ENCODE measurements around the gene IGF2.

The IGF2 gene

GRCh38 chr11:2122222-2122906 lies 16.8 kb downstream of the IGF2 start:
- no peak for DNase-seq

DNA sequence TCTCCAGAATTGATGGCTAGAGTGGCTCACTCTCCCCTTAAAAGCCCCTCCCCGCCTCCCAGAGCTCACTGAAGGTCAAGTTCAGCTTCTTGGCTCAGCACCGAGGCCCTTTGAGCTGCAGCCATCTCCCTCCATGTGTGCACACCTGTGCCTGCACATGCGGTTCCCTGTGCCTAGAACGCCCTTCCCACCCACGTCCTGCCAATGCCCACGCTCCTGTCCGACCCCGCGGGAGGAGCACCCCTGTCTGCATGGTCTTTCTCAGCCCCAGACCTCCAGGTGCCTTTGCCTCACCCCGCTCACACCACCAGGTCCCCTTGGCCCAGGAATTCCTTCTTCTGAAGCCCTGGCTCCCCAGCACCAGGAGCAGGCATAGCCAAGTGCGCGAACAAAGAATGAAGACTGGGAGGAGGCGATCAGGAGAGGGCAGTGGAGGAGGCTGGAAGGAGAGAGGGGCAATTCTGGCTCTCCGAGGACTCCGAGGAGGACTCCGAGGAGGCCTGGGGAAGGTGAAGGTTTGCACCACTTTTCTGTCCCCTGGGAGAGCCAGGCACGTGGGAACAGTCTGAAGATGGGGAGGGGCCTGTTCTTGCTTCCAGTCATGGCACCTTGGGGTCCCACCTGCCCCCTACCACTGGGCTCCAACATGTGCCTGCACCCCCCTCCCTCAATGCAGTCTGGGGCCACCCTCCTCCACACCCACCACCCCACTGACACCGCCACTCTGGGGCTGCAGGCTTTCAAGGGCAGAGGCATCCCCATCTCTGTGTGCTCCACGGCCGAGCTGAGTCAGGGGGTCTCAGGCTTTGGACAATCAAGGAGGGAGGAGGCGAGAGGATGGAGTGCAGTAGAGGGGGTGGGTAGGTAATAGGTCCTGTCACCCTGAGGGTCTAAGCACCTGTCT lies 17.7 kb downstream of the IGF2 start:
- DNase-seq, result no peak

DNA sequence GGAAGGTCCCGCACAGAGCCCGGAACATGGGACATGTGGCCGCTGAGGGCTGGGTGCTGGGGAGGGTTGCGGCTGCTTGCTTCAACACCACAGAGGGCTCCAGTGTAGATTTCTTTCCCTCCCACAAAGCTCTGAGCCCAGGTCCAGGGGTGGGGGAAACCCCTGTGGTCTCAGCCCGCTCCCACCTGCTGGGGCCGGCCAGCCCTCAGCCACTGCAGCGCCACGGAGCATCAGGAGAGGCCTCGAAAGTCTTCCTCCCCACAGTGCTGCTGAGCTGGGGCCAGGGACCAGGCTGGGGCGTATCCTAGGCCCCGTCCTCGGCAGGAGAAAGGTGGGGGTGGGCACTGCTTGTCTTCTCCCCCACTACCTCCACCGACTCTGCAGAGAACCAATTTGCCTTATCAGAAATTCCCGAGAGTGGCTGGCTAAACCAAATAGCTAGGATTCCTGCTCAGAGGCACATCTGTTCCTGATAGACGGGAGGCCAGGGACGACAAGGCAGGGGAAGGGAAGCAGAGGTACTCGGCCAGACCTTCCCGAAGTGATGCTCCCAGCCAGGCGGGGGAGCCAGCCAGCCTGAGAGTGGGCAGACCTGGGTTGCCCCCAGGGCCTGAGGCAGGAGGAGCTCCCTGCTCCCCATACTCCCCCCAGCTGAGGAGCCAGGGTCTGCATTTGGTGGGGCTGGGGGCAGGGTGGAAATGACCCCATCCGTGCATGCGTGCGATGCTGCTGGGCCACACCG lies 18.7 kb downstream of the IGF2 start:
- DNase-seq, result no peak

DNA sequence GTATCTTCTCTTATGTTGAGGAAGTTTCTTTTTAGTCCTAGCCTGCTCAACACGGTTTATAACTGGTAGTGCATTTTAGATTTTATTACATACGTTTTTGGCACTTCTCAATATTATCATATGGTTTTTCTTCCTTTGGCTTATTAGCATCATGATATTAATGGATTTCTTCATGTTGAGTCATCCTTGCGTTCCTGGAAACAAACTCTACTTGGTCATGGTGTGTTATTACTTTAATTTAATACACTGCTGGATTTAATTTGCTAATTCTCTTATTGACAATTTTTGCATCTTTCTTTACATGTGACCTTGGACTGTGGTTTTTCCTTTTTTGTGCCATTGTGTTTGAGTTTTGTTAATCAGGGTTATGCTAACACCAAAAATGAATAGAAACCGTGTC lies 20.5 kb downstream of the IGF2 start:
- no peak for DNase-seq

- no peak for DNase-seq
Measured at GRCh38 chr11:2116680-2117079, 22.5 kb downstream of the IGF2 start.

DNA sequence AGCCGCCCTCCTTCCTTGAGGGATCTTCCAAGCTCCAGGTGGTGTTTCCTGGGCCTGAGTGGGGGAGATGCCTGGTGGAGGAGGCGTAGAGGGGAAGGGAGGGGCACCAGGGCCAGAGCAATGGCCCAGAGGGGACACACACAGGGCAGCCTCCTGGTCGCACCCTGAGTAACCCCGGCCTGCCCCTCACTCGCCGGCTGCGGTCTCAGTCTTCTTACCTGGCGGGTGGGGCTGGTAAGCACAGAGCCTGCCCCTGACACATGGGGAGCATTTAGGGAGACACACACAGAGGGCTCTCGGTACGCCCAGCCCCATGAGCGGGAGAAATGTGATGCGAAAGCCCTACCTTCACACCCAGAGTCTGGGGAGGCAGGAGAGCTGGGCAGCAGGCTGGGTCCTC lies 23.9 kb downstream of the IGF2 start:
- no peak for DNase-seq

DNA sequence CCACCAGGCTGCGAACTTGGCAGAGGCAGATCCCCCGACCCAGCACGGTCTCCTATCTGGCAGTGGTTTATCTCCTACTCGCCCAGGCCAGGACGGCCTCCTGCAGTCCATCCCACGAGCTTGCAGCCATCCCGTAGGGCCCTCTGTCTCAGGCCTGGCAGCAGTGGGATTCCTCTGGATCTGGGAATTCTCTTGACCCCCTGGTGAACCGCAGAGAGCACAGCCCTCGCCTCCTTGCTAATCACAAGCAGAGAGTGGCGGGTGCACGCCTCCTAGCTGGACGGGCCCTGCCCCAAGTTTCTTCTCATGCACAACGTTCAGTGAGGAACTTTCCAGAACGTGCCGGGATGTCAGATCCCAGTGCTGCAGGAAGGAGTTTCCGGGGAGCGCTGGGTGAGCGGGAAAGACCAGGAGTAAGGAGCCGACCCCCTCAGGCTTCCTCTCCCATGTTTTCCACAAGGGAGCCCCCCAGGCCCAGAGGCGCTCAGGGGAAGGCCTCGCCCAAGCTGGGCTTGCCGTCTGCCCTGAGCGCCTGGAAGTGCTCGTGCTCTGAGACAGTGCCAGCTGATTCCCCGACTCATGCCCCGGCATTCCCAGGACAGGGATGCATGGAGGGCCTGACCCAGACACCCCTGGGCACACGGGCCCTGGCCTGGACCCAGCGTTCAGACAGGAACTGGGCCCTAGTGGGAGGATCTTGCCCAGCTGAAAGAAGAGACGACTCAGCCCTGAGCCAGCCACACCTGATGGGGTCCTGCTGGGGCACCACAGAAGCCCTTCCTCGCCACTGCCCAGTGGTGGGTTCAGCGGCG lies 24.6 kb downstream of the IGF2 start:
- no peak for DNase-seq

- no peak for DNase-seq
Measured at GRCh38 chr11:2113776-2114175, 25.4 kb downstream of the IGF2 start.

DNA sequence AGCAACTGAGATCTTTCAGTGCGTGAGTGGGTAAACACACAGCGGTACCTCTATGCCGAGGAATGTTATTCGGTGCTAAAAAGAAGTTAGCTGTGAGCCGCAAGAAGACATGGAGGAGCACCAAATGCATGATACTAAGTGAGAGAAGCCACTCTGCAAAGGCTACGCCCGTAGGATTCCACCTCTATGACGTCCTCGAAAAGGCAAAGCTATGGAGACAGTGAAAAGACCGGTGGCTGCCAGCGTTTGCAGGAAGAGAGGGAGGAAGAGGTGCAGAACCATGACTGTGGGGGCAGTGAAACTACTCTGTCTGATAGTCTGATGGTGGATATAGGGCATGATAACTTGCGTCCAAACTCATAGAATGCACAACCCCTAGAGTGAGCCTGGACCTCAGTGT lies 28.7 kb downstream of the IGF2 start:
- DNase-seq, result no peak

- no peak for DNase-seq
Measured at GRCh38 chr11:2109541-2110019, 29.6 kb downstream of the IGF2 start.

DNA sequence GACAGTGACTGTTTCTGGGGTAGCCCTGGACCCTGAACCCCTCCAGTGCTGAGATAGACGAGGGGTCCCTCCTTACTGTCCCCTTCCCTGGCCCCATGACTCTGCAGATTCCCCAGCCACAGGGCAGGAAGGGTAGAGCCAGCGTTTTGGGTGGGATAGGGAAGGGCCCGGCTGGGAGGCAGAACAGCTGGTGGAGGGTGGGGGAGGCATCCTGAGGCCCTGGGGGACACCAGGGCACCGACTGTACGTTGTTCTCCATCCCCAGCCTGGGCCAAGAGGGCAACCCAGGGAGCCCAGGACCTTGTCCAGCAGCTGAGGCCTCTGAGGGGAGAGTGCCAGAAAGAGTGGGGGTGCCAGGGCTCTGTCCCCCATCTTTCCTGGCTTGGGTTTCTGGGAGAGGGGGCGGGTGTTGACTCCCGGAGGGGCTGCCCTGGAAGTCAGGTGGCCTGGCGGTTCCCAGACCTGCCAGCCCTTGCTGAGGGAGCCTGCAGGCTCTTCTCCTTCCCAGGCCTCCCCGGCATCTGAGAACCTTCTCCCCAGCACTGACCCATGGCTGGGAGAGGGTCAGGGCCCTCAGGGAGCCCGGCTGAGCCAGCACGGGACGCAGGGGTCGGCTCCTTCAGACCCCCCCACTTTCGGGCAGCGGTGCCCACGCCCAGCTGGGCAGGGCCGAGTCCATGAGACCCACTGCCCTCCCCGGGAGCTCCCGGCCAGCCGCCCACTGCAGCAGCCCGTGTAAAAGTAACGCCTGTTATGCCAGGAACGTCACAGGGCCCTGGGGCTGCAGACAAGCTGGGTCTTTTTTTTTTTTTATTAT lies 30.3 kb downstream of the IGF2 start:
- DNase-seq, result no peak

DNA sequence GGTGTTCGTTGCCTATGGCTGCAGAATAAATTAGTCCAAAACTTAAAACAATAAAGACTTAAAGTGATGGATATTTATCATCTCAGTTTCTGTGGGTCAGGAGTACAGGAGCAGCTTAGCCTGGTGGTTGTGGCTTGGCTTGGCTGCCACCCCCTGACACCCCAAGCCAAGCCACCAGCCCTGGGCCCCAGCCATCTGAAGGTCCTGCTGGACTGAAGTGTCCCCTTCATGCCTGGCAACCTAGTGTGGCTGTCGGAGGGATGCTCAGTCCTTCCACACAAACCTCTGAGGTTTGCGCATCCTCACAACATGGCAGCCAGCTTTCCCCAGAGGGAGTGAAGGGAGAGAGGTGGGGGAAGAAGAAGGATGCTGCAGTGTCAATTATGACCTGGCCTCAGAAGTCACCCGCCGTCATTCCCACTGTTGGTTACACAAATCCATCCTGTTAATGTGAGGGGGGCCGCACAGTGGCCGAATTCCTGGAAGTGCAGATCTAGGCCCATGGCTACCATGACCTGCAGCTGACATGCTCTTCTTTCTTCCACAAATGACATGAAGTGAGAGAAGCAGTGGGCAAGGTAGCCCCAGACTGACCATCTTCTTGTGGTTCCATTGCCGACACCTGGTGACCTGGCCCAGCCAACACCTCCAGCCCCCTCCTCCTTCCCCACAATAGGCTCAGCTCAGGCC lies 31.1 kb downstream of the IGF2 start:
- no peak for DNase-seq

DNA sequence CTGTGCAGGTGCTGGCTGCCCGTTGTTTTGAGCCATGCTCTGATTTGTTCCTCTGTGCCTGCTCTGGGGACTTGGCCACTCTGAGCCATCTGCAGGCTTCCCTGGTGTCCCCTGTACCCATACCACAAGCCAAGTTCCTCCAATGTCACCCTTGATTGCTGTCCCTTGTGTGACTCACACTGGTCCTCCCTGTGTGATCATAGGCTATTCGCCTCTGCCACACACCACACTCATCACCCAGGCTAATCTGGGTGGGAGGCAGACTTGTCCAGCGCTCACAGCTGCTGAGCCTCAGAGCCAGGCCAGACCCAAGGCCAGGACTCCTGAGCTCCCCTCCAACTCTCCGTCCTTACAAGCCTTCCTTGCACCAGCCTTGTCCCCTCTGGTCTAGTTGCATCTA lies 31.7 kb downstream of the IGF2 start:
- DNase-seq, result no peak

DNA sequence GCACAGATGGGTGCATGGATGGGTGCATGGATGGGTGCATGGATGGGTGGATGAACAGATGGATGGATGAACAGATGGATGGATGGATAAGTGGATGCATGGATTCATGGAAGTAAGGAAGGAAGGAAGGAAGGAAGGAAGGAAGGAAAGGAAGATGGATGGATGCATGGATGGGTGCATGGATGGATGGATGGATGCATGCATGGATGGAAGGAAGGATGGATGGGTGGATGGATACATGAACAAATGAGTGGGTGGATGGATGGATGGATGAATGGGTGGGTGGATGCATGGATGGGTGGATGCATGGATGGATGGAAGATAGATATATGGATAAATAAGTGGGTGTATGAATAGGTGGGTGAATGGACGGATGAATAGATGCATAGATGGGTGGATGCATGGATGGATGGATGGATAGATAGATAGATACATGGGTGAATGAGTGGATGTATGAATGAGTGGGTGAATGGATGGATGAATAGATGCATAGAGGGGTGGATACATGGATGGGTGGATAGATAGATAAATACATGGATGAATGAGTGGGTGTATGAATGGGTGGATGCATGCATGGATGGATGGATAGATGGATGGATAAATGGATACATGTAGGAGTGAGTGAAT lies 32.5 kb downstream of the IGF2 start:
- no peak for DNase-seq

DNA sequence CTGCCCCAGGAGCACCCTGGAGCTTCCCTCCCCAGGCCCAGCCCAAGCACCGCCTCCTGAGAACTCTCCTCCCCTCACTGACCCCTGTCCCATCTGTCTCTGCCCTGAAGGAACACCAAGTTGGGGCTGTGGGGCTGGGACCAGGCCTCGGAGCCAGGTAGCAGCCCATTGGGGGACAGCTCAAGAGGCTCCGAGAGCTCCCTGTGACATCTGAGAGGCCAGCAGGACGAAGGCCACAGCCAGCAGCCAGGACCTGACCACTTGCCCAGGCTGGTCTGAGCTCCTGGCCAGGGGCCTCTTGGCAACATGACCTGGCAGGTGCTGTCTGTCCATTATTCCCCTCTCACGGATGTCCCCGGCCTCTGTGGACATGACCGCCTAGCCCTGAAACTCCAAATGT lies 33.7 kb downstream of the IGF2 start:
- DNase-seq, result no peak

DNA sequence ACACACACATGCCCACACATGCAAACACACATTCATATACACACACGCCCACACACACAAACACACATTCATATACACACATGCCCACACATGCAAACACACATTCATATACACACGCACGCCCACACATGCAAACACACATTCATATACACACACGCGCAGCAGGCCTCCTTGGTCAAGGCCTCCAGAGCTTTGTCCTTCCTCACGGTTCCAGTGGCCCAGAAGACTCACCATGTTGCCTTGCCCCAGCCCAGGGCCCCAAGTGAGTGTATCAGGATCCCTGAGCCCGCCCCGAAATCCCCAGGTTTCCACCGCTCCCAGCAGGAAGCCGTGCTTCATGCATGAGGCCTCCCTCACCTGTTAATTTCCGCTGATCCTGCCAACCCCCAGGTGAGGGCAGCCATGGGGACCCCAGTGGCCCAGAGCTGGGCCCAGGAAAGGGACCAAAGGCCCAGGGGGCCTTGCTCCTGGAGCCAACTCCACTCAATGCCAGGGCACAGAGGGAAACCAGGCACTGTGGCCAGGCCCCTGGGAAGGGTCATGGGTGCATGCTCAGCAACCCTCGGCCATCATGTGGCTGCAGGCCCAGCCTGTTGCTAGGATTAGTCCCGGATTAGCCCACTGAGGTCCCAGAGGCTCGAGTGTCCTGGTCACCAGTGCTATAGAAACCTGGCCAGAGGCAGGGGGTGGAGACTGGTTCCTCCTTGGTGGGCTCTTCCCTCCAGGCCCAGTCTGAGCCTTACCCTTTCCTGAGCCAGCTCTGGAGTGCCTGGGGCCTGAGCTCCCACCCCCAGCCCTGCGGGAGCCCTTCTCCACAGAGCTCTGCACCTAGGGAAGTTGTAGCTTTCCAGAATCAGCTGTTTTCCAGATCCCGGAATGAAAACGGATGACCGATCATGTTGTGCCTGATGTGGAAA lies 34.4 kb downstream of the IGF2 start:
- DNase-seq, result no peak

DNA sequence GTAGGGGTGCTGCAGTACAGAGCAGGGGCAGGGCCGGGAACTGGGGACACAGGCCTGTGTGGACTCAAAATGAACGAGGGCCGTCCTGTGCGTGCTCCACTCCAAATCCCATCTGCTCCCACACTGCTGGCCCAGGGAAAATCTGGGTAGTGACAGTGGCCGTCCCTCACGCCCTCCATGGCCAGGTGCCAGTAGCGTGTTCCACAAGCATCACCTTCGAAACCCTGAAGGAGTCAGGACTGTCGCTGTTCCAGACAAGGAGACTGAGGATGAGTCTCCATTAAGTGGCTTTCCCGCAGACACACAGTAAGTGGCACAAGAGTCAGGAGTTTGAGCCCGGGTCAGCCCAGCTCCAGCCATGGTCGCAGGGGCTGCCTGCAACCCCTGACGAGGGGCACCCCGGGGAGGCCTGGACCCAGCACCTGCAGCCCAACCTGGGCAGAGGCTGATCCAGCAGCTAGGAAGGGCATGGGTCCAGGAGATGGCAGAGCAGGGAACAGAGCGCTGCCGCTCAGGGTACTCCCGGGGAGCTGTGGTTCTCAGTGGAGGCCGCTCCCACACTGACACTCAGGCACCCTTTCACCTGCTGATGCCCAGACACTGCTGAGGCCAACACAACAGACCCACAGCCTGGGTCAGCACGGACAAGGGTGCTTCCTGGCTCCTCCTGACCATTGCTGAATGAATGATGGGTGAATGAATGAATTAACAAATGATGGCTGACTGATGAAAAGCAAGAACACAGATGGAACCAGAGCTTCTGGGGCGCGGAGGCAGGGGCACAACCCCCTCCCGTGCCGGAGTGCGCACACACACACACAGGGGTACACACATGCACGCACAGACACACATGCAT lies 35.3 kb downstream of the IGF2 start:
- no peak for DNase-seq

GRCh38 chr11:2102883-2103213 lies 36.3 kb downstream of the IGF2 start:
- DNase-seq, result no peak

Measured in NCI-H187 (cell line).